ENCODE data around the gene CABLES1.

Gene CABLES1

DNA sequence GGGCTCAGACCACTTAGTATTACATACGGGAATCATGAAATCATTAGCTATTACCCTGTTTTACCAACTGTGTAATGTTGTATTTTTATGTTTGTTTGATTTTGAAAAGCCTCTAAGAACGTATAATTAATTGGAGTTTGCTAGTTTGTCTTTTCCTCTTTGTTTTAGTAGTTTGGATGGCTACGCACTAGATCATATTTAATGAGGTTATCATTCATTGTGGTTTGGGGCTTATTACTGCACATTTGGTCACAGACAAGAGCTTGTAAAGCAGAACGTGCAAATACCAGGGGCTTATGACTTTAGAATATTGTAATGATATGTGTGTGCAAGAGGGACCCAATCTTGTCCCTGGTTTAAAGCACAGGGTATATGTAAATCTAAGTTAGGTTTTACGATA lies 10.3 kb downstream of the CABLES1 start:
- Histone ChIP-seq H3K79me1 (ENCODE audit: low read depth, low read length) (no peaks in the 10 kb centered on the region), H2AFZ (ENCODE audit: low read length) (no peak overlapping the region), H3K14ac (ENCODE audit: low read length) (no peak overlapping the region), H3K36me3 (replicated peaks in 1 of 2; ENCODE audit: control insufficient read depth in 2 of 2, insufficient read depth in 2 of 2, low read length in 2 of 2) (no peaks in the 10 kb centered on the region), H4K8ac (ENCODE audit: low read depth, low read length) (no peak overlapping the region), H3K27me3 (ENCODE audit: control insufficient read depth in 3 of 3, insufficient read depth in 3 of 3, low read depth in 1 of 3, low read length in 3 of 3) (no peaks in the 10 kb centered on the region), H3K4me1 (ENCODE audit: control insufficient read depth in 2 of 2, insufficient read depth in 1 of 2, low read depth in 1 of 2, low read length in 2 of 2) (peaks cover 4 to 10% of the 10 kb centered on the region in 2 donors), H3K9ac (ENCODE audit: low read depth, low read length, poor library complexity) (no peak overlapping the region), H2BK15ac (ENCODE audit: low read length) (no peak overlapping the region), H2AK5ac (ENCODE audit: low read depth, low read length) (no peak overlapping the region), H3K18ac (ENCODE audit: low read length) (no peak overlapping the region), H3K4ac (ENCODE audit: low read length) (no peak overlapping the region), H4K91ac (ENCODE audit: low read depth, low read length, poor library complexity) (no peak overlapping the region), H3K4me2 (ENCODE audit: insufficient read depth, low read length, poor library complexity, severe bottlenecking) (no peak overlapping the region), H2BK5ac (ENCODE audit: low read length) (no peak overlapping the region), H3K9me3 (replicated peaks in 1 of 2; ENCODE audit: control insufficient read depth in 2 of 2, insufficient read depth in 1 of 2, low read depth in 1 of 2, low read length in 2 of 2) (peaks cover 0 to 3% of the 10 kb centered on the region in 2 donors), H2BK120ac (ENCODE audit: low read depth, low read length) (no peak overlapping the region), H3K23ac (ENCODE audit: low read depth, low read length, poor library complexity) (no peak overlapping the region), H3K27ac (replicated peaks; ENCODE audit: low read length) (no peak overlapping the region), H3K4me3 (ENCODE audit: low read length in 2 of 2) (no peak overlapping the region), H2BK12ac (ENCODE audit: low read length) (no peak overlapping the region)
- no peak for DNase-seq (ENCODE audit: low spot score)
- WGBS, 2 donors (ENCODE audit: extremely low coverage in 2 of 2, insufficient read length in 2 of 2, insufficient replicate concordance in 1 of 2), result no CpG with 5 or more reads among the region's 5 CpGs

DNA sequence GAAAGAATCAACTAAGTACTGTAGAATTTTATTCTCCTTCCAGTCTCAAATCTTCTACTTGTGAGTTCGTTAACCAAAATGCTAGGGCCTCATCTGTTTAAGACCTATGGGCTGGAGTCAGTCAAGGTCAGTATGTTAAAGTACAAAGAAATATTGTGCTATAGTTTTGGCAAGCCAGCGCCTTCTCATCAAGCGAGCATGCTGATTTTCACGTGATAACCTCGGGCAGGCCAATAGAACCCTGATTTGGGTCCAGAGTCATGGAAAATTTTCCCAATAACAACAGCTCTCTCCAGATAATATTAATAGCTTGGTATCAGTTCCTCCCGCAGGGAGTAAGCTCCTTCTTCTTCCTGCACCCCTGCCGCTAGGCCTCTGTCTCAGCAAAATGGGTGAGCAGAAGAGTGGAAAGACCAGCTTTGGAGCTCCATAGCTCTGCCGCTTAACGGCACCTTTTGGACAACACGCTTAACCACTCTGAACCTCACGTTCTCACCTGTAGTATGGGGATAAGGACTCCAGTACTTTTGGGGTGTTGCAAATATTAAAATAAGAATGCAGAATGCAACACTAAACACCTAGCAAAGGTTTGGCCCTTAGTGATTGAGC lies 11.7 kb downstream of the CABLES1 start:
- Histone ChIP-seq H3K27ac (replicated peaks; ENCODE audit: low read length) (no peak overlapping the region), H2BK12ac (ENCODE audit: low read length) (no peak overlapping the region), H3K4me3 (ENCODE audit: low read length in 2 of 2) (no peak overlapping the region), H3K23ac (ENCODE audit: low read depth, low read length, poor library complexity) (no peak overlapping the region), H3K18ac (ENCODE audit: low read length) (no peak overlapping the region), H3K9me3 (replicated peaks in 1 of 2; ENCODE audit: control insufficient read depth in 2 of 2, insufficient read depth in 1 of 2, low read depth in 1 of 2, low read length in 2 of 2) (peaks cover 0 to 3% of the 10 kb centered on the region in 2 donors), H3K4ac (ENCODE audit: low read length) (no peak overlapping the region), H3K36me3 (replicated peaks in 1 of 2; ENCODE audit: control insufficient read depth in 2 of 2, insufficient read depth in 2 of 2, low read length in 2 of 2) (no peaks in the 10 kb centered on the region), H3K79me1 (ENCODE audit: low read depth, low read length) (no peaks in the 10 kb centered on the region), H3K4me2 (ENCODE audit: insufficient read depth, low read length, poor library complexity, severe bottlenecking) (no peak overlapping the region), H2AK5ac (ENCODE audit: low read depth, low read length) (no peak overlapping the region), H3K14ac (ENCODE audit: low read length) (no peak overlapping the region), H2BK5ac (ENCODE audit: low read length) (no peak overlapping the region), H3K9ac (ENCODE audit: low read depth, low read length, poor library complexity) (no peak overlapping the region), H4K91ac (ENCODE audit: low read depth, low read length, poor library complexity) (no peak overlapping the region), H3K27me3 (ENCODE audit: control insufficient read depth in 3 of 3, insufficient read depth in 3 of 3, low read depth in 1 of 3, low read length in 3 of 3) (no peaks in the 10 kb centered on the region), H2BK15ac (ENCODE audit: low read length) (no peak overlapping the region), H3K4me1 (ENCODE audit: control insufficient read depth in 2 of 2, insufficient read depth in 1 of 2, low read depth in 1 of 2, low read length in 2 of 2) (peaks cover 4 to 6% of the 10 kb centered on the region in 2 donors), H2AFZ (ENCODE audit: low read length) (no peak overlapping the region), H4K8ac (ENCODE audit: low read depth, low read length) (no peak overlapping the region), H2BK120ac (ENCODE audit: low read depth, low read length) (no peak overlapping the region)
- no peak for DNase-seq (ENCODE audit: low spot score)
- no CpG with 5 or more reads among the region's 11 CpGs for WGBS, 2 donors (ENCODE audit: extremely low coverage in 2 of 2, insufficient read length in 2 of 2, insufficient replicate concordance in 1 of 2)

DNA sequence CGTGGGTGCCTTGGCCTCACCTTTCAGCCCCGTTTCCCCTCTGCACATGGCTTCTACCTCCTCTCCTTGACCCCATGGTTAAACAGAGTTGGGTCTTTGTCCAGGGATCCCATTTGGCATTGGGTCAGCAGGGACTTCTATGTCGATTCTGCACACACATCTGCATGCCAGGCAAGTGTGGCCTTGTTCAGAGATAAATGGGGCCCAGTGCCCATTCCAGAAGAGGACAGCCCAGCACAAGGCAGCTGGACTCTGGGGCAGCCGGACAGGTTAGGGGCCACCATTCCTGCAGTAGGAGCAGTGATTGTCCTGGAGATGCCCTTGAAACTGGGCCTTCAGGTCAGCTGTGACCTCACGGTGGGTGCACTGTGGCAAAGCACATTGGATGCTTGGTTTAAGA lies 13.1 kb downstream of the CABLES1 start:
- Histone ChIP-seq H2AFZ (ENCODE audit: low read length) (no peak overlapping the region), H3K27ac (replicated peaks; ENCODE audit: low read length) (no peak overlapping the region), H3K18ac (ENCODE audit: low read length) (no peak overlapping the region), H4K91ac (ENCODE audit: low read depth, low read length, poor library complexity) (no peak overlapping the region), H3K9ac (ENCODE audit: low read depth, low read length, poor library complexity) (no peak overlapping the region), H3K14ac (ENCODE audit: low read length) (no peak overlapping the region), H3K27me3 (ENCODE audit: control insufficient read depth in 3 of 3, insufficient read depth in 3 of 3, low read depth in 1 of 3, low read length in 3 of 3) (no peaks in the 10 kb centered on the region), H2BK15ac (ENCODE audit: low read length) (no peak overlapping the region), H3K4ac (ENCODE audit: low read length) (no peak overlapping the region), H2BK12ac (ENCODE audit: low read length) (no peak overlapping the region), H3K4me2 (ENCODE audit: insufficient read depth, low read length, poor library complexity, severe bottlenecking) (no peak overlapping the region), H3K23ac (ENCODE audit: low read depth, low read length, poor library complexity) (no peak overlapping the region), H2BK5ac (ENCODE audit: low read length) (no peak overlapping the region), H3K4me1 (ENCODE audit: control insufficient read depth in 2 of 2, insufficient read depth in 1 of 2, low read depth in 1 of 2, low read length in 2 of 2) (peaks cover 4 to 6% of the 10 kb centered on the region in 2 donors), H4K8ac (ENCODE audit: low read depth, low read length) (no peak overlapping the region), H3K36me3 (replicated peaks in 1 of 2; ENCODE audit: control insufficient read depth in 2 of 2, insufficient read depth in 2 of 2, low read length in 2 of 2) (no peaks in the 10 kb centered on the region), H2BK120ac (ENCODE audit: low read depth, low read length) (no peak overlapping the region), H3K9me3 (replicated peaks in 1 of 2; ENCODE audit: control insufficient read depth in 2 of 2, insufficient read depth in 1 of 2, low read depth in 1 of 2, low read length in 2 of 2) (peaks cover 0 to 3% of the 10 kb centered on the region in 2 donors), H3K79me1 (ENCODE audit: low read depth, low read length) (no peaks in the 10 kb centered on the region), H3K4me3 (ENCODE audit: low read length in 2 of 2) (no peak overlapping the region), H2AK5ac (ENCODE audit: low read depth, low read length) (no peak overlapping the region)
- no CpG with 5 or more reads among the region's 5 CpGs for WGBS, 2 donors (ENCODE audit: extremely low coverage in 2 of 2, insufficient read length in 2 of 2, insufficient replicate concordance in 1 of 2)
- no peak for DNase-seq (ENCODE audit: low spot score)

- no CpG with 5 or more reads among the region's 10 CpGs for WGBS, 2 donors (ENCODE audit: extremely low coverage in 2 of 2, insufficient read length in 2 of 2, insufficient replicate concordance in 1 of 2)
These were observed 14.3 kb downstream of the CABLES1 start for GRCh38 chr18:23149570-23149969.

More at GRCh38 chr18:23149570-23149969, 14.3 kb downstream of the CABLES1 start:
- Histone ChIP-seq H3K23ac (ENCODE audit: low read depth, low read length, poor library complexity) (no peak overlapping the region), H2AFZ (ENCODE audit: low read length) (no peak overlapping the region), H3K27me3 (ENCODE audit: control insufficient read depth in 3 of 3, insufficient read depth in 3 of 3, low read depth in 1 of 3, low read length in 3 of 3) (no peaks in the 10 kb centered on the region), H3K18ac (ENCODE audit: low read length) (no peak overlapping the region), H2BK15ac (ENCODE audit: low read length) (no peak overlapping the region), H2AK5ac (ENCODE audit: low read depth, low read length) (peak overlapping the region; percentile 40), H3K4me3 (ENCODE audit: low read length in 2 of 2) (no peak overlapping the region), H3K4me1 (ENCODE audit: control insufficient read depth in 2 of 2, insufficient read depth in 1 of 2, low read depth in 1 of 2, low read length in 2 of 2) (no peaks in the 10 kb centered on the region), H3K4me2 (ENCODE audit: insufficient read depth, low read length, poor library complexity, severe bottlenecking) (no peak overlapping the region), H3K14ac (ENCODE audit: low read length) (no peak overlapping the region), H4K91ac (ENCODE audit: low read depth, low read length, poor library complexity) (no peak overlapping the region), H4K8ac (ENCODE audit: low read depth, low read length) (no peak overlapping the region), H3K79me1 (ENCODE audit: low read depth, low read length) (no peaks in the 10 kb centered on the region), H2BK12ac (ENCODE audit: low read length) (no peak overlapping the region), H3K27ac (replicated peaks; ENCODE audit: low read length) (no peak overlapping the region), H3K36me3 (replicated peaks in 1 of 2; ENCODE audit: control insufficient read depth in 2 of 2, insufficient read depth in 2 of 2, low read length in 2 of 2) (no peaks in the 10 kb centered on the region), H2BK5ac (ENCODE audit: low read length) (no peak overlapping the region), H3K9me3 (replicated peaks in 1 of 2; ENCODE audit: control insufficient read depth in 2 of 2, insufficient read depth in 1 of 2, low read depth in 1 of 2, low read length in 2 of 2) (peaks cover 0 to 1% of the 10 kb centered on the region in 2 donors), H3K4ac (ENCODE audit: low read length) (no peak overlapping the region), H2BK120ac (ENCODE audit: low read depth, low read length) (no peak overlapping the region), H3K9ac (ENCODE audit: low read depth, low read length, poor library complexity) (no peak overlapping the region)
- no peak for DNase-seq (ENCODE audit: low spot score)

Measured in neuronal stem cell (in vitro differentiated cells).